Measurements from ENCODE around the gene THOP1.

- TF ChIP-seq, protein P1, sequence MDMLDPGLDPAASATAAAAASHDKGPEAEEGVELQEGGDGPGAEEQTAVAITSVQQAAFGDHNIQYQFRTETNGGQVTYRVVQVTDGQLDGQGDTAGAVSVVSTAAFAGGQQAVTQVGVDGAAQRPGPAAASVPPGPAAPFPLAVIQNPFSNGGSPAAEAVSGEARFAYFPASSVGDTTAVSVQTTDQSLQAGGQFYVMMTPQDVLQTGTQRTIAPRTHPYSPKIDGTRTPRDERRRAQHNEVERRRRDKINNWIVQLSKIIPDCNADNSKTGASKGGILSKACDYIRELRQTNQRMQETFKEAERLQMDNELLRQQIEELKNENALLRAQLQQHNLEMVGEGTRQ (IDR thresholded peaks at IDR 0.05), result no peak
- TF ChIP-seq KDM1A (IDR thresholded peaks at IDR 0.05; ENCODE audit: low read depth) (no peak), NFE2L2 (conservative IDR thresholded peaks at IDR 0.05; ENCODE audit: low read length) (no peak), JUN (IDR thresholded peaks at IDR 0.05) (no peak), CHD4 (IDR thresholded peaks at IDR 0.05; ENCODE audit: borderline replicate concordance) (no peak), EP300 (IDR thresholded peaks at IDR 0.05) (no peak), POLR2A (IDR thresholded peaks at IDR 0.05; ENCODE audit: low read length) (no peak), HDAC2 (IDR thresholded peaks at IDR 0.05) (no peak), RAD21 (conservative IDR thresholded peaks at IDR 0.05 in 1 of 2, IDR thresholded peaks at IDR 0.05 in 1 of 2) (no peak), REST (IDR thresholded peaks at IDR 0.05) (no peak), POLR2AphosphoS2 (conservative IDR thresholded peaks at IDR 0.05; ENCODE audit: low read length) (no peak), MYC (IDR thresholded peaks at IDR 0.05; ENCODE audit: borderline replicate concordance, low read length) (no peak), BCL3 (IDR thresholded peaks at IDR 0.05) (no peak)
- TF ChIP-seq, protein P2, sequence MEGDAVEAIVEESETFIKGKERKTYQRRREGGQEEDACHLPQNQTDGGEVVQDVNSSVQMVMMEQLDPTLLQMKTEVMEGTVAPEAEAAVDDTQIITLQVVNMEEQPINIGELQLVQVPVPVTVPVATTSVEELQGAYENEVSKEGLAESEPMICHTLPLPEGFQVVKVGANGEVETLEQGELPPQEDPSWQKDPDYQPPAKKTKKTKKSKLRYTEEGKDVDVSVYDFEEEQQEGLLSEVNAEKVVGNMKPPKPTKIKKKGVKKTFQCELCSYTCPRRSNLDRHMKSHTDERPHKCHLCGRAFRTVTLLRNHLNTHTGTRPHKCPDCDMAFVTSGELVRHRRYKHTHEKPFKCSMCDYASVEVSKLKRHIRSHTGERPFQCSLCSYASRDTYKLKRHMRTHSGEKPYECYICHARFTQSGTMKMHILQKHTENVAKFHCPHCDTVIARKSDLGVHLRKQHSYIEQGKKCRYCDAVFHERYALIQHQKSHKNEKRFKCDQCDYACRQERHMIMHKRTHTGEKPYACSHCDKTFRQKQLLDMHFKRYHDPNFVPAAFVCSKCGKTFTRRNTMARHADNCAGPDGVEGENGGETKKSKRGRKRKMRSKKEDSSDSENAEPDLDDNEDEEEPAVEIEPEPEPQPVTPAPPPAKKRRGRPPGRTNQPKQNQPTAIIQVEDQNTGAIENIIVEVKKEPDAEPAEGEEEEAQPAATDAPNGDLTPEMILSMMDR (IDR thresholded peaks at IDR 0.05), result no peak
These were observed 34.9 kb downstream of the THOP1 start for GRCh38 chr19:2820112-2820702.

All from A549 (cell line).